Erythroblast (primary cell): ENCODE data around the gene GAGE10.

Source experiments
- GATA1 ChIP-seq: IDR thresholded peaks from 2 replicates; pipeline ENCODE4 v1.6.1; 2011; ENCODE audit warnings: low read depth, mild to moderate bottlenecking, control low read depth, low read length, moderate library complexity
- POLR2A ChIP-seq: IDR thresholded peaks from 2 replicates; pipeline ENCODE4 v1.6.1; 2011; ENCODE audit warnings: mild to moderate bottlenecking, low read length

GRCh38 chrX:49273181-49273727 lies 30.2 kb upstream of the GAGE10 start:
- TF ChIP-seq POLR2A: no peak
- TF ChIP-seq GATA1: no peak
